Measurements from ENCODE around the gene VDR. TPM values are rescaled to one million over a fixed set of nuclear protein-coding genes. Genes with fewer than 3 reads are reported as not detected.
A peak's percentile ranks its signal among the peaks of the same experiment; 100 is the strongest.

The VDR gene
- polyA plus RNA-seq, 3 donors, result 6.0 to 14.8 (median 12.8) TPM

GRCh38 chr12:47824198-47824597 is 80.6 kb downstream of the VDR start:
- peak overlapping the region in 1 of 2 donors; percentile 11 for H3K27ac ChIP-seq (ENCODE audit: low read depth in 1 of 2, low read length in 2 of 2)
- peaks cover 0 to 3% (median 0%) of the 10 kb centered on the region in 3 donors for H3K27me3 Mint-ChIP-seq (ENCODE audit: low read depth in 3 of 3)

DNA sequence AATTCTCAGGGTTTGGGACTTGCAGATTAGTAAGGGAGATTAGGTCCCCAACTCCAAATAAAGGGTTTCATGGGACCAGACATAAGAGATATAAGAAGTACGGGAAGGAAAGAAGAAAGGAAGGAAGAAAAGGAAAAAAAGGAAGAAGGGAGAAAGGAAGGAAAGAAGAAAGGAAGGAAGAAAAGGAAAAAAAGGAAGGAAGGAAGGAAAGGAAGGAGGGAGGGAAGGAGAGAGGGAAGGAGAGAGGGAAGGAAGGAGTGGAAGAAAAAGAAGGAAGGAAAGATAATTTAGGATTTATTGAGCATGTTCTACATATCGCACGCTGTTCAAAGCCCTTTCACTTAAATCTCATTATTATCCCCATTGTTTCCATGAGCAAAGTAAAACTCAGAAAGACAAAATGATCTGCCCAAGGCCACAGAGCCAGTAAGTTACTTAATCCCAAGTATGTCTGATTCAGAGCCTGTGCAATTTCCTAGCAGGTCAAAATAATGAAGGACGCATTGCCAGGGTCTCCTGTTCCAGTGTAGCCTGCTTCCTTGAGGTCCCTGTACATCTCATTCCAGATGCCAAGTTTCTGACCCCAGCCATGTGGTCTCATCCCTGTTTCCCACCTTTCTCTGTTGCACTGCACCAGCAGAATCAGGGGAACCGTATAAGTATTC is 81.2 kb downstream of the VDR start:
- Mint-ChIP-seq H3K27me3 (ENCODE audit: low read depth in 3 of 3) (peaks cover 0 to 3% (median 0%) of the 10 kb centered on the region in 3 donors), H3K27ac (peak overlapping the region in 2 of 7 donors; percentile 14 to 61), H3K9me3 (peaks cover 0 to 3% (median 0%) of the 10 kb centered on the region in 7 donors), H3K4me1 (peaks cover 77% of the 10 kb centered on the region), H3K36me3 (no peaks in the 10 kb centered on the region), H3K4me3 (no peak overlapping the region)
- Histone ChIP-seq H3K4me3 (replicated peaks in 1 of 3; ENCODE audit: low read depth in 2 of 3, low read length in 3 of 3) (peak overlapping the region in 1 of 3 experiments; percentile 2), H3K4me1 (ENCODE audit: control insufficient read depth in 1 of 2, insufficient read depth in 2 of 2, low read length in 2 of 2) (peaks cover 69 to 82% of the 10 kb centered on the region in 2 donors), H4K20me1 (ENCODE audit: insufficient read depth, low read length) (peaks cover 4% of the 10 kb centered on the region), H3K4me2 (replicated peaks; ENCODE audit: extremely low read depth, low read length, poor library complexity, severe bottlenecking) (no peak overlapping the region), H3K79me2 (ENCODE audit: insufficient read depth, low read length) (peaks cover 18% of the 10 kb centered on the region), H2AFZ (ENCODE audit: insufficient read depth, low read depth, low read length, poor library complexity, severe bottlenecking) (no peak overlapping the region), H3K27me3 (ENCODE audit: control insufficient read depth in 2 of 2, insufficient read depth in 2 of 2, low read length in 2 of 2) (no peaks in the 10 kb centered on the region), H3K27ac (ENCODE audit: low read depth in 1 of 2, low read length in 2 of 2) (peak overlapping the region in 1 of 2 donors; percentile 11), H3K9ac (ENCODE audit: insufficient read depth, low read length, poor library complexity, severe bottlenecking) (peak overlapping the region; percentile 2), H3K36me3 (replicated peaks in 1 of 2; ENCODE audit: control insufficient read depth in 1 of 2, insufficient read depth in 2 of 2, low read length in 2 of 2) (no peaks in the 10 kb centered on the region), H3K9me3 (replicated peaks in 1 of 2; ENCODE audit: control insufficient read depth in 1 of 2, insufficient read depth in 1 of 2, low read length in 2 of 2) (no peaks in the 10 kb centered on the region)
- intact Hi-C loops (cut with micrococcal nuclease), result loop anchor here in 1 of 2 donors (2.0 kb wide), 1 partner anchor 15 kb away; no protein-coding TSS in a partner anchor
- no peak for TF ChIP-seq CTCF (IDR thresholded peaks at IDR 0.05)
- DNase-seq, result no peak
- WGBS (ENCODE audit: insufficient coverage), result 55% methylated on average over 3 of the region's 5 CpGs

More at GRCh38 chr12:47824198-47824597, 80.6 kb downstream of the VDR start:
- no peak overlapping the region for H3K4me2 ChIP-seq (replicated peaks; ENCODE audit: extremely low read depth, low read length, poor library complexity, severe bottlenecking)
- peak overlapping the region; percentile 2 for H3K9ac ChIP-seq (ENCODE audit: insufficient read depth, low read length, poor library complexity, severe bottlenecking)
- no peaks in the 10 kb centered on the region for H3K36me3 Mint-ChIP-seq
- H3K27me3 ChIP-seq (ENCODE audit: control insufficient read depth in 2 of 2, insufficient read depth in 2 of 2, low read length in 2 of 2), result no peaks in the 10 kb centered on the region
- no peaks in the 10 kb centered on the region for H3K36me3 ChIP-seq (replicated peaks in 1 of 2; ENCODE audit: control insufficient read depth in 1 of 2, insufficient read depth in 2 of 2, low read length in 2 of 2)
- H3K4me1 Mint-ChIP-seq, result peaks cover 79% of the 10 kb centered on the region
- no peak for TF ChIP-seq CTCF (IDR thresholded peaks at IDR 0.05)
- DNase-seq, result no peak
- WGBS (ENCODE audit: insufficient coverage), result 79% methylated on average over 2 of the region's 2 CpGs
- H3K4me3 ChIP-seq (replicated peaks in 1 of 3; ENCODE audit: low read depth in 2 of 3, low read length in 3 of 3), result peak overlapping the region in 1 of 3 experiments; percentile 2
- no peaks in the 10 kb centered on the region for H3K9me3 ChIP-seq (replicated peaks in 1 of 2; ENCODE audit: control insufficient read depth in 1 of 2, insufficient read depth in 1 of 2, low read length in 2 of 2)
- peak overlapping the region in 1 of 2 donors; percentile 4 for H3K4me3 Mint-ChIP-seq
- peaks cover 0 to 3% (median 0%) of the 10 kb centered on the region in 7 donors for H3K9me3 Mint-ChIP-seq
- peaks cover 12% of the 10 kb centered on the region for H3K79me2 ChIP-seq (ENCODE audit: insufficient read depth, low read length)
- H4K20me1 ChIP-seq (ENCODE audit: insufficient read depth, low read length), result no peaks in the 10 kb centered on the region
- peaks cover 70 to 83% of the 10 kb centered on the region in 2 donors for H3K4me1 ChIP-seq (ENCODE audit: control insufficient read depth in 1 of 2, insufficient read depth in 2 of 2, low read length in 2 of 2)
- intact Hi-C loops (cut with micrococcal nuclease), result no loop called here
- H3K27ac Mint-ChIP-seq, result peak overlapping the region in 2 of 7 donors; percentile 14 to 61
- H2AFZ ChIP-seq (ENCODE audit: insufficient read depth, low read depth, low read length, poor library complexity, severe bottlenecking), result no peak overlapping the region
